Measurements from ENCODE around the gene ZC3H11A. TPM values are rescaled to one million over a fixed set of nuclear protein-coding genes. Genes with fewer than 3 reads are reported as not detected.
A peak's percentile ranks its signal among the peaks of the same experiment; 100 is the strongest.

Gene ZC3H11A
- total RNA-seq (2014; rRNA removed; shearing (Covaris generic)), result 81.1 and 97.3 TPM in 2 replicates
- 25.8 and 28.2 TPM in 2 replicates for polyA plus RNA-seq (2016; fragmentation: Nextera tagmentation; extraction: Ambion mirVana)
- long read RNA-seq, partial matches to known transcripts, result 2 of 10 reads
- long read RNA-seq, other reads (novel, unspliced or antisense), result 7 of 10 reads

- ATAC-seq, result peak; percentile 95
- DNase-seq (ENCODE audit: low spot score), result peak; percentile 100
- Histone ChIP-seq H3K4me1 (ENCODE audit: insufficient read depth) (peaks cover 17% of the 10 kb centered on the region), H3K4me3 (peak within 1 kb of the TSS; percentile 73), H2AFZ (peak within 1 kb of the TSS; percentile 0; the same call in 1 of the 2 replicates), H4K20me1 (replicated peaks; ENCODE audit: insufficient read depth) (peaks cover 15% of the 10 kb centered on the region), H3K36me3 (ENCODE audit: insufficient read depth) (peaks cover 16% of the 10 kb centered on the region; the same call in 1 of the 2 replicates), H3K27ac (ENCODE audit: low read depth) (peak within 1 kb of the TSS; percentile 100), H3F3A (replicated peaks; ENCODE audit: low read depth) (peaks cover 12% of the 10 kb centered on the region), H3K9me2 (ENCODE audit: insufficient read depth) (peaks cover 13% of the 10 kb centered on the region), H3K79me2 (replicated peaks; ENCODE audit: insufficient read depth) (peaks cover 46% of the 10 kb centered on the region), H3K4me2 (peak within 1 kb of the TSS; percentile 84), H3K27me3 (ENCODE audit: insufficient read depth) (no peaks in the 10 kb centered on the region)
- Mint-ChIP-seq H3K4me1 (peaks cover 45% of the 10 kb centered on the region), H3K27me3 (ENCODE audit: insufficient read depth, low read depth, poor library complexity) (peaks cover 13% of the 10 kb centered on the region), H3K9me3 (peaks cover 30% of the 10 kb centered on the region), H3K4me3 (peak within 1 kb of the TSS; percentile 94), H3K27ac (peak within 1 kb of the TSS; percentile 99), H3K36me3 (ENCODE audit: low read depth) (peaks cover 42% of the 10 kb centered on the region)
- TF ChIP-seq POLR2AphosphoS5 (IDR thresholded peaks at IDR 0.05; ENCODE audit: low read depth) (peak; percentile 48), CREB1 (CRISPR knock-in tag; IDR thresholded peaks at IDR 0.05; ENCODE audit: low read depth) (peak; percentile 84), NANOG (IDR thresholded peaks at IDR 0.05; ENCODE audit: borderline replicate concordance) (no peak), ETS1 (IDR thresholded peaks at IDR 0.05) (peak; percentile 96)
These were observed at the start of gene ZC3H11A, which contains the start of gene ZBED6 for GRCh38 chr1:203795441-203796235. Gene ZC3H11A, plus strand, starts transcription at chr1:203795623. Its CDS starts 21,448 bp downstream, at chr1:203817071. Gene ZBED6, plus strand, starts transcription at chr1:203795623. Its CDS starts 1,900 bp downstream, at chr1:203797523.

- Histone ChIP-seq H3K27ac (ENCODE audit: low read depth) (no peak overlapping the region), H3K4me1 (ENCODE audit: insufficient read depth) (peaks cover 25% of the 10 kb centered on the region), H3K79me2 (replicated peaks; ENCODE audit: insufficient read depth) (no peaks in the 10 kb centered on the region), H3K9me2 (ENCODE audit: insufficient read depth) (no peaks in the 10 kb centered on the region), H3F3A (replicated peaks; ENCODE audit: low read depth) (no peaks in the 10 kb centered on the region), H4K20me1 (replicated peaks; ENCODE audit: insufficient read depth) (no peaks in the 10 kb centered on the region), H3K27me3 (ENCODE audit: insufficient read depth) (no peaks in the 10 kb centered on the region), H3K36me3 (ENCODE audit: insufficient read depth) (no peaks in the 10 kb centered on the region), H3K4me3 (no peak overlapping the region), H3K4me2 (no peak overlapping the region), H2AFZ (no peak overlapping the region)
- Mint-ChIP-seq H3K4me1 (peaks cover 27% of the 10 kb centered on the region), H3K27ac (no peak overlapping the region), H3K4me3 (no peak overlapping the region), H3K27me3 (ENCODE audit: insufficient read depth, low read depth, poor library complexity) (no peaks in the 10 kb centered on the region), H3K36me3 (ENCODE audit: low read depth) (no peaks in the 10 kb centered on the region), H3K9me3 (no peaks in the 10 kb centered on the region; the same call in 1 of the 3 replicates)
- ATAC-seq (no peak), DNase-seq (ENCODE audit: low spot score) (no peak)
- TF ChIP-seq POLR2AphosphoS5 (IDR thresholded peaks at IDR 0.05; ENCODE audit: low read depth) (no peak), STAT1 (IDR thresholded peaks at IDR 0.05; ENCODE audit: unreplicated experiment) (no peak), NANOG (IDR thresholded peaks at IDR 0.05; ENCODE audit: borderline replicate concordance) (no peak), JUNB (IDR thresholded peaks at IDR 0.05; ENCODE audit: unreplicated experiment) (no peak), REST (IDR thresholded peaks at IDR 0.05; ENCODE audit: unreplicated experiment) (no peak), EZH2 (IDR thresholded peaks at IDR 0.05; ENCODE audit: low read depth, unreplicated experiment) (no peak)
- TF ChIP-seq, protein P1, sequence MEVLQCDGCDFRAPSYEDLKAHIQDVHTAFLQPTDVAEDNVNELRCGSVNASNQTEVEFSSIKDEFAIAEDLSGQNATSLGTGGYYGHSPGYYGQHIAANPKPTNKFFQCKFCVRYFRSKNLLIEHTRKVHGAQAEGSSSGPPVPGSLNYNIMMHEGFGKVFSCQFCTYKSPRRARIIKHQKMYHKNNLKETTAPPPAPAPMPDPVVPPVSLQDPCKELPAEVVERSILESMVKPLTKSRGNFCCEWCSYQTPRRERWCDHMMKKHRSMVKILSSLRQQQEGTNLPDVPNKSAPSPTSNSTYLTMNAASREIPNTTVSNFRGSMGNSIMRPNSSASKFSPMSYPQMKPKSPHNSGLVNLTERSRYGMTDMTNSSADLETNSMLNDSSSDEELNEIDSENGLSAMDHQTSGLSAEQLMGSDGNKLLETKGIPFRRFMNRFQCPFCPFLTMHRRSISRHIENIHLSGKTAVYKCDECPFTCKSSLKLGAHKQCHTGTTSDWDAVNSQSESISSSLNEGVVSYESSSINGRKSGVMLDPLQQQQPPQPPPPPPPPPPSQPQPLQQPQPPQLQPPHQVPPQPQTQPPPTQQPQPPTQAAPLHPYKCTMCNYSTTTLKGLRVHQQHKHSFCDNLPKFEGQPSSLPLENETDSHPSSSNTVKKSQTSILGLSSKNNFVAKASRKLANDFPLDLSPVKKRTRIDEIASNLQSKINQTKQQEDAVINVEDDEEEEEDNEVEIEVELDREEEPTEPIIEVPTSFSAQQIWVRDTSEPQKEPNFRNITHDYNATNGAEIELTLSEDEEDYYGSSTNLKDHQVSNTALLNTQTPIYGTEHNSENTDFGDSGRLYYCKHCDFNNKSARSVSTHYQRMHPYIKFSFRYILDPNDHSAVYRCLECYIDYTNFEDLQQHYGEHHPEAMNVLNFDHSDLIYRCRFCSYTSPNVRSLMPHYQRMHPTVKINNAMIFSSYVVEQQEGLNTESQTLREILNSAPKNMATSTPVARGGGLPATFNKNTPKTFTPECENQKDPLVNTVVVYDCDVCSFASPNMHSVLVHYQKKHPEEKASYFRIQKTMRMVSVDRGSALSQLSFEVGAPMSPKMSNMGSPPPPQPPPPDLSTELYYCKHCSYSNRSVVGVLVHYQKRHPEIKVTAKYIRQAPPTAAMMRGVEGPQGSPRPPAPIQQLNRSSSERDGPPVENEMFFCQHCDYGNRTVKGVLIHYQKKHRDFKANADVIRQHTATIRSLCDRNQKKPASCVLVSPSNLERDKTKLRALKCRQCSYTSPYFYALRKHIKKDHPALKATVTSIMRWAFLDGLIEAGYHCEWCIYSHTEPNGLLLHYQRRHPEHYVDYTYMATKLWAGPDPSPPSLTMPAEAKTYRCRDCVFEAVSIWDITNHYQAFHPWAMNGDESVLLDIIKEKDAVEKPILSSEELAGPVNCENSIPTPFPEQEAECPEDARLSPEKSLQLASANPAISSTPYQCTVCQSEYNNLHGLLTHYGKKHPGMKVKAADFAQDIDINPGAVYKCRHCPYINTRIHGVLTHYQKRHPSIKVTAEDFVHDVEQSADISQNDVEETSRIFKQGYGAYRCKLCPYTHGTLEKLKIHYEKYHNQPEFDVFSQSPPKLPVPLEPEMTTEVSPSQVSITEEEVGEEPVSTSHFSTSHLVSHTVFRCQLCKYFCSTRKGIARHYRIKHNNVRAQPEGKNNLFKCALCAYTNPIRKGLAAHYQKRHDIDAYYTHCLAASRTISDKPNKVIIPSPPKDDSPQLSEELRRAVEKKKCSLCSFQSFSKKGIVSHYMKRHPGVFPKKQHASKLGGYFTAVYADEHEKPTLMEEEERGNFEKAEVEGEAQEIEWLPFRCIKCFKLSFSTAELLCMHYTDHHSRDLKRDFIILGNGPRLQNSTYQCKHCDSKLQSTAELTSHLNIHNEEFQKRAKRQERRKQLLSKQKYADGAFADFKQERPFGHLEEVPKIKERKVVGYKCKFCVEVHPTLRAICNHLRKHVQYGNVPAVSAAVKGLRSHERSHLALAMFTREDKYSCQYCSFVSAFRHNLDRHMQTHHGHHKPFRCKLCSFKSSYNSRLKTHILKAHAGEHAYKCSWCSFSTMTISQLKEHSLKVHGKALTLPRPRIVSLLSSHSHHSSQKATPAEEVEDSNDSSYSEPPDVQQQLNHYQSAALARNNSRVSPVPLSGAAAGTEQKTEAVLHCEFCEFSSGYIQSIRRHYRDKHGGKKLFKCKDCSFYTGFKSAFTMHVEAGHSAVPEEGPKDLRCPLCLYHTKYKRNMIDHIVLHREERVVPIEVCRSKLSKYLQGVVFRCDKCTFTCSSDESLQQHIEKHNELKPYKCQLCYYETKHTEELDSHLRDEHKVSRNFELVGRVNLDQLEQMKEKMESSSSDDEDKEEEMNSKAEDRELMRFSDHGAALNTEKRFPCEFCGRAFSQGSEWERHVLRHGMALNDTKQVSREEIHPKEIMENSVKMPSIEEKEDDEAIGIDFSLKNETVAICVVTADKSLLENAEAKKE (CRISPR knock-in tag; IDR thresholded peaks at IDR 0.05), result no peak
These were observed 49.1 kb upstream of the ZC3H11A start for GRCh38 chr1:203746281-203746680.
